Measurements from ENCODE around the gene ADGRG7. TPM values are rescaled to one million over a fixed set of nuclear protein-coding genes. Genes with fewer than 3 reads are reported as not detected.

The ADGRG7 gene
- total and polyA plus RNA-seq, 2 donors (not counting 1 experiment from before 2014, with no cell fraction given): not detected

- intact Hi-C loops (cut with micrococcal nuclease): no loop called here
- H3K4me3 Mint-ChIP-seq: no peak overlapping the region
Measured at GRCh38 chr3:100574536-100574935, 34.9 kb upstream of the ADGRG7 start.

GRCh38 chr3:100575704-100576103, 33.7 kb upstream of the ADGRG7 start:
- ATAC-seq (ENCODE audit: low read depth): no peak
- POLR2A ChIA-PET: interaction anchor here (0.6 kb wide), 1 partner anchor 800 kb away, joined by 3 read pairs; no protein-coding TSS in a partner anchor

More at GRCh38 chr3:100574536-100574935, 34.9 kb upstream of the ADGRG7 start:
- no peak overlapping the region for H3K27ac ChIP-seq (ENCODE audit: low read length in 2 of 2)
- H3K36me3 ChIP-seq (replicated peaks in 1 of 2; ENCODE audit: control extremely low read depth in 1 of 2, control insufficient read depth in 1 of 2, extremely low read depth in 1 of 2, insufficient read depth in 2 of 2, low read length in 1 of 2): no peaks in the 10 kb centered on the region
- ChIA-PET POLR2A (no interaction called here), CTCF (no interaction called here)
- ATAC-seq (ENCODE audit: low read depth) (no peak), DNase-seq (no peak)
- H3K4me1 ChIP-seq (ENCODE audit: control insufficient read depth in 2 of 2, insufficient read depth in 2 of 2, low read length in 2 of 2): no peaks in the 10 kb centered on the region
- H3K9me3 Mint-ChIP-seq (ENCODE audit: insufficient read depth): no peaks in the 10 kb centered on the region
- H3K27ac Mint-ChIP-seq: no peak overlapping the region
- H3K27me3 Mint-ChIP-seq: peaks cover 9% of the 10 kb centered on the region
- H2AFZ ChIP-seq (ENCODE audit: insufficient read depth, low read depth, low read length, poor library complexity, severe bottlenecking): no peak overlapping the region
- no peaks in the 10 kb centered on the region for H3K4me1 Mint-ChIP-seq
- TF ChIP-seq EZH2 (IDR thresholded peaks at IDR 0.05; ENCODE audit: borderline replicate concordance, insufficient read depth, low read depth, low read length, poor library complexity, severe bottlenecking) (no peak), CTCF (IDR thresholded peaks at IDR 0.05) (no peak)
- H3K27me3 ChIP-seq (replicated peaks in 1 of 4; ENCODE audit: control extremely low read depth in 1 of 4, control insufficient read depth in 3 of 4, insufficient read depth in 4 of 4, low read length in 3 of 4): no peaks in the 10 kb centered on the region
- no CpG with 5 or more reads among the region's 3 CpGs for WGBS (ENCODE audit: insufficient coverage)
- no peak overlapping the region for H3K4me3 ChIP-seq (ENCODE audit: control extremely low read depth in 1 of 5, extremely low read depth in 1 of 5, insufficient read depth in 1 of 5, low read depth in 2 of 5, low read length in 4 of 5)
- no peaks in the 10 kb centered on the region for H3K9me3 ChIP-seq (ENCODE audit: control extremely low read depth in 1 of 3, control insufficient read depth in 2 of 3, insufficient read depth in 1 of 3, low read length in 2 of 3)
- no peaks in the 10 kb centered on the region for H3K79me2 ChIP-seq (ENCODE audit: control insufficient read depth, insufficient read depth, low read length)
- no peak overlapping the region for H3K4me2 ChIP-seq (replicated peaks; ENCODE audit: low read depth, low read length, poor library complexity, severe bottlenecking)
- H4K20me1 ChIP-seq (ENCODE audit: control insufficient read depth, insufficient read depth, low read length, poor library complexity, severe bottlenecking): no peaks in the 10 kb centered on the region
- no peak overlapping the region for H3K9ac ChIP-seq (ENCODE audit: low read length)

More at GRCh38 chr3:100575704-100576103, 33.7 kb upstream of the ADGRG7 start:
- no peak for TF ChIP-seq CTCF (IDR thresholded peaks at IDR 0.05)
- TF ChIP-seq EZH2 (IDR thresholded peaks at IDR 0.05; ENCODE audit: borderline replicate concordance, insufficient read depth, low read depth, low read length, poor library complexity, severe bottlenecking): no peak
- H3K27ac Mint-ChIP-seq: no peak overlapping the region
- Histone ChIP-seq H3K9ac (ENCODE audit: low read length) (no peak overlapping the region), H3K4me2 (replicated peaks; ENCODE audit: low read depth, low read length, poor library complexity, severe bottlenecking) (no peak overlapping the region), H3K4me3 (ENCODE audit: control extremely low read depth in 1 of 5, extremely low read depth in 1 of 5, insufficient read depth in 1 of 5, low read depth in 2 of 5, low read length in 4 of 5) (no peak overlapping the region), H3K36me3 (replicated peaks in 1 of 2; ENCODE audit: control extremely low read depth in 1 of 2, control insufficient read depth in 1 of 2, extremely low read depth in 1 of 2, insufficient read depth in 2 of 2, low read length in 1 of 2) (no peaks in the 10 kb centered on the region), H3K9me3 (ENCODE audit: control extremely low read depth in 1 of 3, control insufficient read depth in 2 of 3, insufficient read depth in 1 of 3, low read length in 2 of 3) (no peaks in the 10 kb centered on the region), H3K4me1 (ENCODE audit: control insufficient read depth in 2 of 2, insufficient read depth in 2 of 2, low read length in 2 of 2) (no peaks in the 10 kb centered on the region), H3K27ac (ENCODE audit: low read length in 2 of 2) (no peak overlapping the region), H3K79me2 (ENCODE audit: control insufficient read depth, insufficient read depth, low read length) (no peaks in the 10 kb centered on the region), H2AFZ (ENCODE audit: insufficient read depth, low read depth, low read length, poor library complexity, severe bottlenecking) (no peak overlapping the region), H3K27me3 (replicated peaks in 1 of 4; ENCODE audit: control extremely low read depth in 1 of 4, control insufficient read depth in 3 of 4, insufficient read depth in 4 of 4, low read length in 3 of 4) (no peaks in the 10 kb centered on the region), H4K20me1 (ENCODE audit: control insufficient read depth, insufficient read depth, low read length, poor library complexity, severe bottlenecking) (no peaks in the 10 kb centered on the region)
- H3K9me3 Mint-ChIP-seq (ENCODE audit: insufficient read depth): no peaks in the 10 kb centered on the region
- intact Hi-C loops (cut with micrococcal nuclease): no loop called here
- no peak overlapping the region for H3K4me3 Mint-ChIP-seq
- no peak for DNase-seq
- CTCF ChIA-PET: interaction anchor here (1.2 kb wide), 1 partner anchor 14 kb away, joined by 5 read pairs; no protein-coding TSS in a partner anchor
- 90% methylated on average over 2 of the region's 6 CpGs for WGBS (ENCODE audit: insufficient coverage)
- no peaks in the 10 kb centered on the region for H3K4me1 Mint-ChIP-seq
- peaks cover 15% of the 10 kb centered on the region for H3K27me3 Mint-ChIP-seq
